ENCODE results near the gene IL23R.
A peak's percentile ranks its signal among the peaks of the same experiment; 100 is the strongest.
"Not testable (repeated sequence)": the region's sequence is repeated elsewhere in the genome, so short reads cannot be mapped to it uniquely, and the experiment has no call there.

Gene IL23R

DNA sequence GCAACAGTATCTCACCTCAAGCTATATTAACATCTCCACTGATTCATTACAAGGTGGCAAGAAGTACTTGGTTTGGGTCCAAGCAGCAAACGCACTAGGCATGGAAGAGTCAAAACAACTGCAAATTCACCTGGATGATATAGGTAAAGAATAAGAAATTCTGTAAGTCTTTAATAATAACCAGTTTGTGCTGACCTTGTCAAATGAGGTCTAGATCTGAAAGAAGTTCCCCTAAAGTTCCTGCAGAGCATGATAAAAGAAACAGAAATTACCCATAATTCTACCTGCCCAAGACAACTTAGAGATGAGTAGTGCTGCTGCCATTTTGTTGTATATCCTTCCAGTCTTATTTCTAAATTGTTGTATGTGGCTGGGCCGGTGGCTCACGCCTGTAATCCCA, 34.5 kb downstream of the IL23R start:
- no peak for DNase-seq

DNA sequence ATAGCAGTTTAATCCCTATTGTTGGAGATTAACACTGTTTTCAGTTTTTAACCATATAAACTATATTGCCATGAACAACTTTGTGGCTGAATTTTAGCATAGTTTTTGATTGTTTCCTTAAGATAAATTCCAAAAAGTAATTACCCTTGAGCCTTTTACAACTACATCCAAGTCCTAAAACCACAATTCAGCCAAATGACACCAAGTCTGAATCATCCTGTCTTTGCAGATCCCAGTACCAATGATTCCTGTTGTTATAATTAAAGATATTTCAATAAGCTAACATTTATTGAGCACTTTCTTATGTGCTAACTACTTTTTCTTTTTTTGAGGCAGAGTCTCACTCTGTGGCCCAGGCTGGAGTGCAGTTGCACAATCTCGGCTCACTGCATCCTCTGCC, 35.6 kb downstream of the IL23R start:
- DNase-seq = no peak

DNA sequence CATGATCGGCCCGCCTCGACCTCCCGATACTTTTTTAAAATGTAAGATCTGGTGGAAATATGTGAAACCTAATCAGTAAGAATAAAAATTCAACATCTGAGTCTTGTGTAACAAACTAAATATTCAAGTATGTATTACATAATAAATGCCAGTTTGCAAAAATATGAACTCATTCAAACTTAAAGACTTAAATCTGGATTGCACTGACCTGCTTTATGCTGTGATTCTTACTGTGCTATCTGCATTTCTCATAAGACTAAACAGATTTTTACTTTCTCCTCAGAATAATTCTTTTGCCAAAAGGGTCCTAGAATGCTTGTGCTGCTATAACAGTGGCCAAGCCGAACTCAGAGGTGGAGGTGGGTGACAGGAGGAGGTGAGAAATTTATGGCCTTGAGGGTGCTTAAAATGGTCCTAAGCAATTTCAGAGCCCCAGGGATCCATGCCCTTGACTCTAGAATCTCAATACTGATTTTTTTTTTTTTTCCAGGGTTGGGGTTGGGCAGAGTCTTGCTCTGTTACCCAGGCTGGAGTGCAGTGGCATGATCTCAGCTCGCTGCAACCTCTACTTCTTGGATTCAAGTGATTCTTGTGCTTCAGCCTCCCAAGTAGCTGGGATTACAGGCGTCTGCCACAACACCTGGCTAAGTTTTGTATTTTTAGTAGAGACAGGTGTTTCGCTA, 38.2 kb downstream of the IL23R start:
- no peak for DNase-seq

DNA sequence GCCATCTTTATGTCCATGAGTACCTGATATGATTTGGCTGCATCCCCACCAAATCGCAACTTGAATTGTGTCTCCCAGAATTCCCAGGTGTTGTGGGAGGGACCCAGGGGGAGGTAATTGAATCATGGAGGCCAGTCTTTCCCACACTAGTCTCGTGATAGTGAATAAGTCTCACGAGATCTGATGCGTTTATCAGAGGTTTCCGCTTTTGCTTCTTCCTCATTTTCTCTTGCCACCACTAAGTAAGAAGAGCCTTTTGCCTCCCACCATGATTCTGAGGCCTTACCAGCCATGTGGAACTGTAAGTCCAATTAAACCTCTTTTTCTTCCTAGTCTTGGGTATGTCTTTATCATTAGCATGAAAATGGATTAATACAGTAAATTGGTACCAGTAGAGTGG, 41.1 kb downstream of the IL23R start:
- not testable (repeated sequence) for DNase-seq

DNA sequence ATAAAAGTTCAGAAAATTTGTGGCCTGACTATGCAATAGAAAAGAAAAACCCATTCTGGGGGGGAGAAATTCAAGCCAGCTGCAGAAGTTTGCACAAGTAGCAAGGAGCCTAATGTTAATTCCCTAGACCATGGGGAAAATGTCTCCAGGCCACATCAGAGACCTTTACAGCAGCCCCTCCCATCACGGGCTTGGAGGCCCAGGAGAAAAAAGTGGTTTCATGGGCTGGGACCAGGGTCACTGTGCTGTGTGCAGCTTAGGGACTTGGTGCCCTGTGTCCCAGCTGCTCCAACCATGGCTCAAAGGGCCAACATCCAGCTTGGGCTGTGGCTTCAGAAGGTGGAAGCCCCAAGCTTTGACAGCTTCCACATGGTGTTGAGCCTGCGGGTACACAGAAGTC, 42.0 kb downstream of the IL23R start:
- DNase-seq = no peak

DNA sequence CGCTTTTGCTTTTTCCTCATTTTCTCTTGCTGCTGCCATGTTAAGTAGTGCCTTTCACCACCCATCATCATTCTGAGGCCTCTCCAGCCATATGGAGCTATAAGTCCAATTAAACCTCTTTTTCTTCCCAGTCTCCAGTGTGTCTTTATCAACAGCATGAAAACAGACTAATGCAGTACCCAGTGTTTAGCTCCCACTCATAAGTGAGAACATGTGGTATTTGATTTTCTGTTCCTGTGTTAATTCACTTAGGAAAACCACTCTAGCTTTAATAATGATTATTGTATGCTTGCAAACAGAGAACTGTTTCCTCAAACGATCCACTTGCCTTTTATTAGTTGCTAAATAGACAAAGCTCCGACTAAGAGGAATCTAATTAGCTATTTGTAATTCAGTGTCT, 43.3 kb downstream of the IL23R start:
- no peak for DNase-seq

DNA sequence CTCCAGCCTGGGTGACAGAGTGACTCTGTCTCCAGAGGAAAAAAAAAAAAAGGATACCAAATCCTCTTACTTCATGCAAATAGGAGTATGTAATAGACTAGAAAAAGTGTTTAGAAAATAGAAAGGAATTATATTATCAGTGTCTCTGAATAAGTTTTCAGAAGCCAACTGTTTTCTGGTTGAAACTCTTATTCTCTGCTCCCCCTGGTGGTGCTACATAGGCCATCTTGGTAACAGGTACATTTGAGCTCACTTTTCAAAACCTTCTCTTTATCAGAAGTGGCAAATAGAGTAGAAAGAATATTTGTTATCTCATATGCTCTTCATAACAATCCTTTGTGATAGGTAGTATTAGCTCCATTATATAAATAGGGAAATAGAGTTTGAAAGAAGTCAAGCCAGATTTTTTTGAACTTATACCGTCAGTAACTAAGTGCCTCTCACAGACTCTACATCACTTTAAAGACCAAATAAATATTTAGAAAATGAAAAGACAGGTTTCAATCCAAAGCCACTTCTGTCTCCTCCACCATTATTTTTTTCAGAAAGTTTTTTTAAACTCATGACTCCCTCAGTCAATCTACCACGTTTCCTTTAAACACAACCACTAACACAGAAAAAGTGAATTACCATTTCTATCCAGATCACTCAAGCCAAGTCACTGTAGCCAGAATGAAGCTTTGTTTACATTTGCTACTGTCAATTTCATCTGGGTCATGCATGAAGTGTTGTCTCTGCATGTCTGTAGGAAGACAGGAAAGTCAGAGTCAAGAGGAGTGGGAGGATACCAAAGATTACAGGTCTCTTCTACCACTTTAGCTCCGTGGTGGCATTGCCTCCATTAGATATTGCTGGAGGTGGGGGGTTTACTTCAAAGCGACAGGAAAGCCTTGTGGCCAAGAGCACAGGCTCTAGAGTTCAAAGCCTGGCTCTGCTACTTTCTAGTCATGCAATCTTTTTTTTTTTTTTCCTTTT, 45.6 kb downstream of the IL23R start:
- peak in 1 of 2 experiments; percentile 36 for DNase-seq

DNA sequence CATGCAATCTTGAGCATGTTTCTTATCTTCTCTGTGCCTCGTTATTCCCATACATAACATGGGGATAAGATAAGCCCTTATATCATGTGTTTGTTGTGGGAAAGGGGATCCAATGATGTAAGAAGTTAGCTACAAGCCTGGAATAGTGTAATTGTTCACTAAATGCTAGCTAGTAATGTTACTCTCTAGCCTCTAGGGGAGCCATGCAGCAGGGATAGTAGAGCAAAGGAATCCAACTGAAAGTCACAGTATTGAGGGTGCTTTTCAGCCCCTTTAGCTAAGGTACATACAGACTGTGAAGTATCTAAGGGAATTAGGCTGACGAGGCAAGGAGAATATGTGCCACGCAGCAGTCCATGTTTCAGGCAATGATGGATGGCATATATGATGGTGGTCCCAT, 46.9 kb downstream of the IL23R start:
- no peak for DNase-seq

DNA sequence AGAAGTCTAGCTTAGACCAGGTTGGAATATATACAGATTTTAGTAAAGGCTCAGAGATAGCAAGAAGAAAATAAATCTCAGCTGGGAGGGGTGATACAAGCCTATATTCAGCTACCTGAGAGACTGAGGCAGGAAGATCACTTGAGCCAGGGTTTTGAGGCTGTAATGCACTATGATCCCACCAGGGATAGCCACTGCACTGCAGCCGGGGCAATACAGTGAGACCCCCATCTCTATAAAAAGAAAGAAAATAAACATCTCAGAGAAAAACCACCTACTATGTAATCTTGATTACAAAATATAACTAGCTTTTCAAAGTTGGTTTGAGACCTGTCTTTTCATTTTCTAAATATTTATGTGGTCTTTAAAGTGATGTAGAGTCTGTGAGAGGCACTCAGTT, 47.7 kb downstream of the IL23R start:
- DNase-seq = no peak

DNA sequence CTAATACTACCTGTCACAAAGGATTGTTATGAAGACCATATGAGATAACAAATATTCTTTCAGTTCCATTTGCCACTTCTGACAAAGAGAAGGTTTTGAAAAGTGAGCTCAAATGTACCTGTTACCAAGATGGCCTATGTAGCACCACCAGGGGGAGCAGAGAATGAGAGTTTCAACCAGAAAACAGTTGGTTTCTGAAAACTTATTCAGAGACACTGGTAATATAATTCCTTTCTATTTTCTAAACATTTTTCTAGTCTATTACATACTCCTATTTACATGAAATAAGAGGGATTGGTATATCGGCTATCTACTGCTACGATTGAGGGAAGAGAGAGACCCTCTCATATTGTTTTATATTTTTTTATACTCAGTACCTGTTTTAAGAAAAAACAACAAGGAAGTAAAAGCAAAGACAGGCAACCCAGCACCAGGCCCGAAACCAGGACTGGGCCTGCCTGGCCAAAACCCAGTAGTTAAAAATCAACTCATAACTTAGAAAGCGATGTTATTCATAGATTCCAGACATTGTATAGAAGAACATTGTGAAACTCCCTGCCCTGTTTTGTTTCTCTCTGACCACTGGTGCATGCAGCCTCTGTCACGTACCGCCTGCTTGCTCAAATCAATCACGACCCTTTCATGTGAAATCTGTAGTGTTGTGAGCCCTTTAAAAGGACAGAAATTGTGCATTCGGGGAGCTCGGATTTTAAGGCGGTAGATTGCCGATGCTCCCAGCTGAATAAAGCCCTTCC, 48.3 kb downstream of the IL23R start:
- peak; percentile 34 to 41 for DNase-seq

DNA sequence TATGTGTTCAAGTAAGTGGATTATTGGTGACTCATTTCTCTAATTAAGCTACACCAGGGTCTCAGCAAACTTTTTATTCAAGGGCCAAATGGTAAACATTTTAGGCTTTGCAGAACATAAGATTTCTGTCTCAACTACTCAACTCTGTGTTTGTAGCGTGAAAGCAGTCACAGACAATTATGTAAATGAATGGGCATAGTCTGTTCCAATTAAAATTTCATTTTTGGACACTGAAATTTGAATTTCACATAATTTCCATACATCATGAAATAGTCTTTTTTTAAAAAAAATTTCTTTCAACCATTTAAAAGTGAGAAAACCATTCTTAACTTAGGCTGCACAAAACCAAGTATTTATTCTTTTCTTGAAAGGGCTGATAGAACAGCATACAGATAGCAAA, 50.1 kb downstream of the IL23R start:
- DNase-seq = no peak

DNA sequence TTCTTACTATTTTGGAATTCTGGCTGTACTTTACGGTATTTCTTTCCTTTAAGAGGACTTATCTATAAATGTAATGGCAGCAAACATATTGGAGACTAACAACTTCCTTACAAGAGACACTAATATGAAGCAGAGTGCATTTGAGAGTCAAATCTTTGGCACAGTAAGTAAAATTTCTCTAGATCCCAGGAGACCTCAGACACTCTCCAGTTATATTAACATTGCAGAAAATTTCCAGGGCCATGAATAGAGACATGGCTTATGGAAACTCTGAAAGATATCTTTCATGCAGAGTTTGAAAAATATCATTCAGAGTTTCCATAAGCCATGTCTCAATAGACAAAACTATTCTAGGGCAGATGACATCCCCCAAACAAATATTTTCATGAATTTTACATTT, 51.2 kb downstream of the IL23R start:
- no peak for DNase-seq

DNA sequence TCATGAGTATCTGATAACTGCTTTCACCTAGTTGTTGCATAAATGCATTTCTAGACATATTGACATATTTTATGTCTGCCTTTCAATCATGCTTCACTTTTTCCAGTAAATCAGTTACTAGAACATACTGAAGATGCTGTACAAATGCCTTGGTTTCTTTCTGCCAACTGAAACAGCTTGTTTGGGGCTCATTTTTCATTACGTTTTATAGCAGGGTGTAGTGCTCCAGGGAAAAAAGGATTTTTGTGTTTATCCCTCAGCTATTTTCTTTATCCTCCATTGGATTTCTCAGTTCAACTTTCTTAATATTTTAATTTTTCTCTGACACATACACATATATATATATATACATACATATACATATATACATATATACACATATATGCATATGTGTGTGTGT, 51.7 kb downstream of the IL23R start:
- no peak for DNase-seq

DNA sequence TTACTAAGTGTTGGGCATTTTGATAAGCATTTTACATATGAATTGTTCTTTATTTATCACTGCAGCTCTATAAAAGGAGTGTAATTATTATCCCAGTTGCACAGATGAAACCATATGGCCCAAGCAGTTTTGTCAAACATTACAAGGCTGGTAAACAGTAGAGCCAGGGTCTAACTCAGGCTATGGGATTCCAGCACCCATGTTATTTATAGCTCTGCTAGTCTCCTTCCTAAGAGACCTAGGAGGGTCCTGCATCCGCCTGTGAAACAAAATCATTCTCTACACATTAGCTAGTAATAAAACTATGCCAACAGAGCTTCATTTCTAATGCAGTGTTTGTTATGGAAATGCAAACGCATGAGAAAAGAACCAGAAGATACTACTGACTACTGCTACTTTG, 58.6 kb downstream of the IL23R start:
- DNase-seq = no peak

DNA sequence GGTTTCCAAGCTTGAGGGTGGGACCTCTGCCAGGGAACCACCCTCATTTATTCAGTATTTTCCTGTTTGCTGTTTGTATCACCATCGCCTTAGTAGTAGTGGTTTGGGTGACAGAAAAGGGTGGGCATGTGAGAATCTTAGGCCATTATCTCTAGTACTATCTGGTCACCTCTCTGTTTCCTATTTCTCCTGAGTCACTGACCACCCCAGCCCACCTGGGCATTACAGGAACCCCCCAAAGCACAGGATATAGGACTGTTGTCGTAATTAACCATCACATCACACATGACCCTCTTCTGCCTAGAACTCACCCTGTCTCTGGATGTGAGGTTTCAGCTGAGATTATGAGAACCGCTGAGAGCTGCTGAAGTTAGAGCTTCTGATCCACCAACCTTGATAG, 60.4 kb downstream of the IL23R start:
- no peak for DNase-seq

DNA sequence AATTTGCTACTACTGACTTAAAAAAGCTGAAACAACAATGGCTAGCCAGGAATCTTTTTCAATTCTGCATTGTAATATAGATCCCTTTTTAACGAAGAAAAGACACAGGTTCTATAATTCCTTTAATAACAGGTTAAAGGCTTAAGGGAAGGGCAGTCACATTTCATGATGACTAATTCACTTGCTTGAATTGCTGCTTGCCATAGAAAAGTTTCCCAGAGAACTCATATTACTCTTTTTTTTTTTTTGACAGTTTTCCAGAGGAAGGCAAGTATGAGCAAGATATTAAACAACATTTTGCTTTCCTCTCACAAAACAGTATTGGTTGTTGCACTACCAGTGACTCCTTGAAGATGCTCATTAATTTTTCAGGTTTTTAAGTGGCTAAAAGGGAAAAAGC, 60.9 kb downstream of the IL23R start:
- no peak for DNase-seq

DNA sequence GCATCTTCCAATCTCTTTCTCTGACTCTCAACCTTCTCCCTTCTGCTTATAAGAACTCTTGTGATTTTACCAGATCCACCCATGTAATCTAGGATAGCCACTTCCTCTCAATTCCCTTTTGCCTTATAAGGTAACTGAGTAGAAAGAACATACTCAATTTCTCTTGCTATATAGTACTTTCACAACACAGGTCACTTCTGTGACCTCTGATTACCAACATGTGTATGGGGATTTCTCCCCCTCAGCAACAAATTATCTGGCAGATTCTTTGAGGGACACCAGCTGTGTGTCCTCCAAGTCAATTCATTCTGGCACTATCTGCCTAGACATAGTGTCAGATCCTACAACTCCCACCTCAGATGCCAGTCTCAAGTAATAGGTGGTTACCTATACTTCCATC, 62.5 kb downstream of the IL23R start:
- no peak for DNase-seq

DNA sequence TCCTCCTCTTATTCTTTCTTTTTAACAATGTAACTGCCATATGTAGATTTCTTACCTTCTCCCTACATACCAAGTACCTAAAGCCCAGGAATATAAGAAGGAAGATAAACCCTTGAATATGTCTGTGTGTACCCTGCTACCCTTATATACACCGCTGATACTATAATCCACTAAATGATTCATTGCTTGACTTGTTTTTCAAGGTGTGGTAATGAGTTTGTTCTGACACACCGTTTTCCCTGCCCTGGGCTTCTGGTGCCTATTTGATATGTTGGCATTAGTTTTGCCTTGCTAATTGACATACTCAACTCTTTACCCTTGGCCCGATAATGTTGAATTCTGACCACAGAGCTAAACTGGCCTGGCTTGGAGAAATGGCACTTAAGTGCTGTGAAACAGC, 64.3 kb downstream of the IL23R start:
- no peak for DNase-seq

DNA sequence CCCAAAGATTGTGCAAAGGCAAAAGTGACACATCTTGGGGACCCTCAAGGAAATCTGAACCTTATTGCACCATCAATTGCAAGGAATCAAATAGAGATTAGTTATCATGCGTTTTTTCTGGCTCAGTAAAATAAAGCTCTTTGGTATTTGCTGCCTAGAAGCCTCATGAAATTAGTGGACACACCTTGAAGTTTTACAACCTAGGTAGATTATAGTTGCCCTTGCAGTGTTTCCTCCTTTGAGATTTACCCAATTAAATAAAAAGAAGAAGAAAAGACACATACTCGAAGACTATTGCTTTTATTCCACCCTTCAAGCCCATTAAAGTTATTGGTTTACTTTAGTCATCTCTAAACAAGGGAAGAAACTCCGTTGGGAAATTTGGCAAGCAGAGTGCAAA, 70.0 kb downstream of the IL23R start:
- DNase-seq = no peak

DNA sequence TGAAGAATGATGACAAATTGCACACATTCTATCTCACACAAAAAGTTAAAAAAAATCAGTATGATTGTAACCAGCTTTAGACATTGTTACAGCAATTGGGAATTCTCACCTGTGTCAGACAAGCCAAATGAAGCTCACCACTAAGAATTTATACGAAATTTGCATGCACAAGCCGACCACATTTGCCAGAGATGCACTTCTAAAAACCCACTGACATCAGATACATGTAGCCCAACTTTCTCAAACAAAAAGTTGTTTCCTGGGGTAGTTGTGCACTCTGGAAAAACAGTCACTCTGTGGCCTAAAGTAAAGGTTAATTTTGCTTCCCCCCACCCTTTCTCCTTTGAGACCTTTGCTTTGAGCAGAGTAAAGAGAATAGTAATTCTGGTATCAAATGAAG, 73.5 kb downstream of the IL23R start:
- DNase-seq = no peak

DNA sequence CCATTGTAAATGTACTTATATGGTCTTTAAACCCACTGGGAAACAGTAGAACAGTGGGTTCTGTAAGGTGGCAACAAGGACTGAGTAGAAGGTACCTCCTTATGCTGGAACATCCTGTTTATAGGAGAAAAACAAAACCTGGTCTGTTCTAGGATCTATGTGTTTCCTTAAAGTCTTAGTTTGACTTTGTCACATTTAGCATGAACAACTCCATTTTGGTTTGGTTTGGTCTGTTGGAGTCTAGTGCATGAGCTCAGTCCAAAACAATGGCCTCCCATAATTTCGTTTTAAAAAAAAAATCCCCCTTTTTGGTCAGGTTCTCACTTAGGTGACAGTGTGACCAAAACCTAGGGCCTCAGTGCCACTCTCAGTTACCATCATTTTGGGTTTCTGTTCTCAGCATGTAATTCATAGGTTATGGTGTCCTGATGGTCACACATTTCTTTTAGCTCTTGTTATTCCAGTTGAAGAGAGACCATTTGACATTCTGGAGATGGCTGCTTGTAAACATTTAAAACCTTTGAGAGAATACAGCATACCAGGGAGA, 75.0 kb downstream of the IL23R start:
- DNase-seq = no peak

DNA sequence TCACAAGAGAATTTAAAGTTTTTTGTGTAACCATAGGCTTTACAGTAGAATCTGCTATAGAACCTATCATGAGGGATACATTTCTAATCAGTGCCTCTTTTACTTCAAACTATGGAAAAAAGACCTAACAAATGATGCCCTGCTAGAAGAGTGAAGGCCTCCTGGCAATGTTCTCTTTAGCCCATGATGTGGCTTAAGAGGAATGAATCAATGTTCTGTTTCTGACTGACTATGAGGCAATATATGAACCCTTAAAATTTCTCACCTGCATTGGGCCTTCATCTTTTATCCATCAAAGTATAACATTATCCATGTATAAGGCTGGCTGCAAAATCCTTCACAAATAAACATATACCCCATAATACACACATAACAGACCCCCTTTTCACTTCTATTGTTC, 75.8 kb downstream of the IL23R start:
- DNase-seq = no peak

DNA sequence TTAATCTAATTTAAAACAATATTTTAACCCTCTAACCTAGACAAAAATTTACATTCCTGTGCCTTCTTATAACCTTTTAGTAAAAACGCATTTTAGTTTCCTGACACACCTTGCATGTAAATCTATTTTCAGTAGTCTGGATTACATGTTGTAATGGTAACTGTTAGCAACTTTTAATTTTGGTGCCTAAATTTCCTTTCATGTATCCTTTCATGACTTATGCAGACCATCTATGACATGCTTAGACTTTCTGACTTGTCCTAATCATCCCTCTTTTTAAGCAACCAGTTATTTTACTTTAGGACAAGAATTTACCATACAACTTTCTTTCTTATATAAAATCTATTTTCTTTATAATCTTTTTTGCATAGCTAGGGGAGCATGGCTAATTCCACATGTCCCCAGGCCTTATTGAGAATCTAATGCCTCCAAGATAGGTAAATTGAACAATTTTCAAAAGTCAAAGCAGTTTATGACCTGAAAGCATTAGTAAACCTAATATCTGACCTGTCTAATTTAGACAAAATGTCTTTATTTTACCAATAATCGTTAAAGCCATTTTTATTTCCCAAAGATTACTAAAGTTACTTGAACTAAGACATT, 83.9 kb downstream of the IL23R start:
- DNase-seq = no peak

Measured in stimulated activated CD4-positive, alpha-beta T cell treated with anti-CD3 and anti-CD28 coated beads, Interleukin-4, amount 100 ng/mL, for 4 hours (primary cell).